ENCODE measurements around the gene CSNK1A1. TPM values are rescaled to one million over a fixed set of nuclear protein-coding genes. Genes with fewer than 3 reads are reported as not detected.

The CSNK1A1 gene
- total RNA-seq, result 202 and 284 TPM in 2 replicates

GRCh38 chr5:149551227-149552037 lies at the start of gene CSNK1A1:
TSS of gene CSNK1A1 (minus strand) at chr5:149551439. CDS start at chr5:149550964, 475 bp downstream.

GRCh38 chr5:149581192-149581861 lies 30.1 kb upstream of the CSNK1A1 start, which contains the start of gene ARHGEF37:
TSS of gene ARHGEF37 (plus strand) at chr5:149581498. CDS start at chr5:149597770, 16,272 bp downstream.

Other genes with a start within 250 kb of the CSNK1A1 start
- gene GRPEL2, start 205.9 kb downstream of the CSNK1A1 start, total RNA-seq, result 14.0 and 17.3 TPM in 2 replicates
- gene PCYOX1L, start 193.4 kb downstream of the CSNK1A1 start, total RNA-seq, result 12.8 and 17.7 TPM in 2 replicates
- not detected in 2 replicates for gene IL17B, start 172.1 kb downstream of the CSNK1A1 start, total RNA-seq
- 0.43 and 3.2 TPM in 2 replicates for gene ARHGEF37, start 30.1 kb upstream of the CSNK1A1 start, total RNA-seq
- 1.1 and 1.8 TPM in 2 replicates for gene PPARGC1B, start 178.9 kb upstream of the CSNK1A1 start, total RNA-seq